Measurements from ENCODE around the gene GALNT12.

DNA sequence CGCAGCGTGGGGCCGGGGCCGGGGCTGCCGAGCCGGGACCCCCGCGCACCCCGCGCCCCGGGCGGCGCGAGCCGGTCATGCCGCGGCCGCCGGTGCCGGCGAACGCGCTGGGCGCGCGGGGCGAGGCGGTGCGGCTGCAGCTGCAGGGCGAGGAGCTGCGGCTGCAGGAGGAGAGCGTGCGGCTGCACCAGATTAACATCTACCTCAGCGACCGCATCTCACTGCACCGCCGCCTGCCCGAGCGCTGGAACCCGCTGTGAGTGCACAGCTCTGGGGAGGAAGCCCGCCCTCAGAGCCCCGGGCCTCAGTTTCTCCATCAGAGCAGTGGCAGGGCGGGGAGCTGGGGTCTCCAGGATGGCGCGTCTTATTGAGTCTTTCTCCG, 335 bp downstream of the GALNT12 start:
- no peak for TF ChIP-seq POLR2A (IDR thresholded peaks at IDR 0.05)
- TF ChIP-seq, protein P1, sequence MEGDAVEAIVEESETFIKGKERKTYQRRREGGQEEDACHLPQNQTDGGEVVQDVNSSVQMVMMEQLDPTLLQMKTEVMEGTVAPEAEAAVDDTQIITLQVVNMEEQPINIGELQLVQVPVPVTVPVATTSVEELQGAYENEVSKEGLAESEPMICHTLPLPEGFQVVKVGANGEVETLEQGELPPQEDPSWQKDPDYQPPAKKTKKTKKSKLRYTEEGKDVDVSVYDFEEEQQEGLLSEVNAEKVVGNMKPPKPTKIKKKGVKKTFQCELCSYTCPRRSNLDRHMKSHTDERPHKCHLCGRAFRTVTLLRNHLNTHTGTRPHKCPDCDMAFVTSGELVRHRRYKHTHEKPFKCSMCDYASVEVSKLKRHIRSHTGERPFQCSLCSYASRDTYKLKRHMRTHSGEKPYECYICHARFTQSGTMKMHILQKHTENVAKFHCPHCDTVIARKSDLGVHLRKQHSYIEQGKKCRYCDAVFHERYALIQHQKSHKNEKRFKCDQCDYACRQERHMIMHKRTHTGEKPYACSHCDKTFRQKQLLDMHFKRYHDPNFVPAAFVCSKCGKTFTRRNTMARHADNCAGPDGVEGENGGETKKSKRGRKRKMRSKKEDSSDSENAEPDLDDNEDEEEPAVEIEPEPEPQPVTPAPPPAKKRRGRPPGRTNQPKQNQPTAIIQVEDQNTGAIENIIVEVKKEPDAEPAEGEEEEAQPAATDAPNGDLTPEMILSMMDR (IDR thresholded peaks at IDR 0.05) = no peak

Measured in thyroid gland (tissue), 4 donors.